Thymus (tissue), 11 donors: Measurements from ENCODE around the gene SLC25A38. TPM values are rescaled to one million over a fixed set of nuclear protein-coding genes. Genes with fewer than 3 reads are reported as not detected.
"Not testable (repeated sequence)": the region's sequence is repeated elsewhere in the genome, so short reads cannot be mapped to it uniquely, and the experiment has no call there.

Experiments used
- DNase-seq, 9 donors: peaks; one replicate each; pipeline ENCODE4 v3.0.0-alpha.2; 2013; ENCODE audit warnings: low spot score in 9 of 9, low read depth in 6 of 9, missing footprints in 1 of 9
- H3K27ac ChIP-seq, 2 donors: one replicate each; pipeline ENCODE4 v1.5.1; 2013; ENCODE audit warnings: control low read depth in 1 of 2, low read depth in 1 of 2, low read length in 1 of 2, mild to moderate bottlenecking in 1 of 2, moderate library complexity in 1 of 2
- H3K27me3 ChIP-seq, 2 donors: one replicate each; pipeline ENCODE4 v1.5.1; 2013; ENCODE audit warnings: low read length in 1 of 2; ENCODE audit not compliant: control insufficient read depth in 2 of 2, insufficient read depth in 1 of 2
- H3K36me3 ChIP-seq, 2 donors: one replicate each; pipeline ENCODE4 v1.5.1; 2013; ENCODE audit warnings: low read length in 1 of 2, mild to moderate bottlenecking in 1 of 2, moderate library complexity in 1 of 2; ENCODE audit not compliant: control insufficient read depth in 2 of 2, insufficient read depth in 2 of 2
- H3K4me1 ChIP-seq, 2 donors: one replicate each; pipeline ENCODE4 v1.5.1; 2013; ENCODE audit warnings: low read length in 2 of 2; ENCODE audit not compliant: control insufficient read depth in 2 of 2, insufficient read depth in 2 of 2
- H3K4me3 ChIP-seq, 2 donors: one replicate each; pipeline ENCODE4 v1.5.1; 2013; ENCODE audit warnings: low read length in 2 of 2, control low read depth in 1 of 2, mild to moderate bottlenecking in 1 of 2
- H3K9me3 ChIP-seq, 2 donors: one replicate each; pipeline ENCODE4 v1.5.1; 2013; ENCODE audit warnings: low read length in 1 of 2, mild to moderate bottlenecking in 1 of 2; ENCODE audit not compliant: control insufficient read depth in 2 of 2, insufficient read depth in 1 of 2
- WGBS: extraction: QIAGEN DNeasy Blood & Tissue Kit; methylation state at CpG from one replicate; pipeline ENCODE4 v1.1.7; 2013; 5-methylcytosine and 5-hydroxymethylcytosine counted together
- polyA plus RNA-seq: library from polyadenylated mRNA; stranded (reverse); fragments of 200-250 nt; gene quantifications from one replicate; pipeline ENCODE4 v1.2.3, GENCODE V29; 2013
- total RNA-seq: library from RNA; stranded (reverse); fragments of 120-200 nt; gene quantifications from one replicate; pipeline ENCODE4 v1.2.4, GENCODE V29; 2013
- donor health status: healthy.

SLC25A38 gene
- total and polyA plus RNA-seq, 2 donors, result 26.3 to 39.6 TPM

DNA sequence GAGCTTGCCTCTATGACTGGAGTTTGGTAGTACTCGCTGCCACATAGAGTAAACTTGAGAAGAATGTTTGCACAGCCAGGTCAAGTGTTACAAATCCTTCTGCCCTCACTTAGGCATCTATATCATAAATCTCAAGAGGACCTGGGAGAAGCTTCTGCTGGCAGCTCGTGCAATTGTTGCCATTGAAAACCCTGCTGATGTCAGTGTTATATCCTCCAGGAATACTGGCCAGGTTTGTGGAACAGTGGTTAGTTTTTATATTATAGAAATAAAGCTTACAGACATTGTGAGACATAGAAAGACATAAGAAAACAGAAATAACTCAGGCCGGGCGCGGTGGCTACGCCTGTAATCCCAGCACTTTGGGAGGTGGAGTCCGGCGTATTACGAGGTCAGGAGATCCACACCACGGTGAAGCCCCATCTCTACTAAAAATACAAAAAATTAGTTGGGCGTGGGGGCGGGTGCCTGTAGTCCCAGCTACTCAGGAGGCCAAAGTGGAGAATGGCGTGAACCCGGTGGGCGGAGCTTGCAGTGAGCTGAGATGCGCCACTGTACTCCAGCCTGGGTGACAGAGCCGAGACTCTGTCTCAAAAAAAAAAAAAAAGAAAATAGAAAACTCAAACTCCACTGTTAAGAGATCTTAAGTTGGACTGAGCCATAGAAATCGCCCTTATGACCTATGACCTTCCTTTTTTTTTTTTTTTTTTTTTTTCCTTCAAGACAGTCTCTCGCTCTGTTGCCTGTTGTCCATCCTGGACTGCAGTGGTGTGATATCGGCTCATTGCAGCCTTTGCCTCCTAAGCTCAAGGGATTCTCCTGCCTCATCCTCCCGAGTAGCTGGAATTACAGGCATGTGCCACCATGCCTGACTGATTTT is 25.6 kb downstream of the SLC25A38 start:
- no peak for DNase-seq
- Histone ChIP-seq H3K4me1 (peaks cover 7 to 23% of the 10 kb centered on the region in 2 donors), H3K27ac (no peak overlapping the region), H3K27me3 (no peaks in the 10 kb centered on the region), H3K4me3 (no peak overlapping the region), H3K9me3 (no peaks in the 10 kb centered on the region), H3K36me3 (peaks cover 54 to 63% of the 10 kb centered on the region in 2 donors)
- WGBS, result 92% methylated on average over 21 of the region's 21 CpGs

DNA sequence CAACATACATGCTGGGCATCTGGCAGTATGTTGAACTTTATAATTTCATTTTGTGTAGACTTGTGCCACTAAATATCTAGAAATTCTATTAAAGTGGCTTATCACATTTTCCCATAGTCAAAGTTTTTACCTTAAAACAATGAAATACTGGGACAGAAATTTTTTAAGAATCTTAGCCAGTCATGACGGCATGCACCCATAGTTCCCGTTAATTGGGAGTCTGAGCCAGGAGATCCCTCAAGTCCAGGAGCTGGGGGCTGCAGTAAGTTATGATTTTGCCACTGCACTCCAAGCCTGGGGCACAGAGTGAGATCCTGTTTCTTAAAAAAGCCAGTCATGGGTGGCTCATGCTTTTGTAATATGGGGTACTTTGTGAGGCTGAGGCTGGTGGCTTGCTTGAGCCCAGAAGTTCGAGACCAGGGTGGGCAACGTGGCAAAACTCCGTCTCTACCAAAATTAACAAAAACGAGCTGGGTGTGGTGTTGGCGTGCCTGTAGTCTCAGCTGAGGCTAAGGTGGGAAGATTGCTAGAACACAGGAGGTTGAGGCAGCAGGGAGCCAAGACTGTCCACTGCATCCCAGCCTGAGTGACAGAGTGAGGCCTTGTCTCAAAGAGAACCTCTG is 26.5 kb downstream of the SLC25A38 start:
- Histone ChIP-seq H3K4me1 (peaks cover 7 to 23% of the 10 kb centered on the region in 2 donors), H3K4me3 (no peak overlapping the region), H3K9me3 (no peaks in the 10 kb centered on the region), H3K27me3 (no peaks in the 10 kb centered on the region), H3K27ac (peak overlapping the region in 1 of 2 donors; percentile 52), H3K36me3 (peaks cover 63 to 70% of the 10 kb centered on the region in 2 donors)
- DNase-seq, result no peak
- 87% methylated on average over 7 of the region's 7 CpGs for WGBS

DNA sequence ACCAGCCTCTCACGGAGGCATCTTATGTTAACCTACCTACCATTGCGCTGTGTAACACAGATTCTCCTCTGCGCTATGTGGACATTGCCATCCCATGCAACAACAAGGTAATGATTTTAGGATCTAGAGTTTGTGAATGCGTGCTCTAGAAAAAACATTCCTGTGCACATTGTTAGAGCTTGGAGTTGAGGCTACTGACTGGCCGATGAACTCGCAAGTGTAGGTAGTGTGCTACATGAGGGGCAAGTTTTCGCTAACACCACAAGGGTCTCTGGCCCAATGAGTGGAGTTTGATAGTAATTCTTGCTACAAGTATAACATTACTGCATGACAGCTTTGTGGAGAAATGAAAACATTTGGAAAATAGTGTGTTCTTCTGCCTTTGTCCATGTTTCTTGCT is 27.7 kb downstream of the SLC25A38 start:
- WGBS, result 98% methylated on average over 6 of the region's 7 CpGs
- no peaks in the 10 kb centered on the region for H3K27me3 ChIP-seq
- peaks cover 64 to 75% of the 10 kb centered on the region in 2 donors for H3K36me3 ChIP-seq
- H3K4me1 ChIP-seq, result peaks cover 7 to 19% of the 10 kb centered on the region in 2 donors
- DNase-seq, result no peak
- H3K27ac ChIP-seq, result no peak overlapping the region
- H3K9me3 ChIP-seq, result no peaks in the 10 kb centered on the region
- no peak overlapping the region for H3K4me3 ChIP-seq

DNA sequence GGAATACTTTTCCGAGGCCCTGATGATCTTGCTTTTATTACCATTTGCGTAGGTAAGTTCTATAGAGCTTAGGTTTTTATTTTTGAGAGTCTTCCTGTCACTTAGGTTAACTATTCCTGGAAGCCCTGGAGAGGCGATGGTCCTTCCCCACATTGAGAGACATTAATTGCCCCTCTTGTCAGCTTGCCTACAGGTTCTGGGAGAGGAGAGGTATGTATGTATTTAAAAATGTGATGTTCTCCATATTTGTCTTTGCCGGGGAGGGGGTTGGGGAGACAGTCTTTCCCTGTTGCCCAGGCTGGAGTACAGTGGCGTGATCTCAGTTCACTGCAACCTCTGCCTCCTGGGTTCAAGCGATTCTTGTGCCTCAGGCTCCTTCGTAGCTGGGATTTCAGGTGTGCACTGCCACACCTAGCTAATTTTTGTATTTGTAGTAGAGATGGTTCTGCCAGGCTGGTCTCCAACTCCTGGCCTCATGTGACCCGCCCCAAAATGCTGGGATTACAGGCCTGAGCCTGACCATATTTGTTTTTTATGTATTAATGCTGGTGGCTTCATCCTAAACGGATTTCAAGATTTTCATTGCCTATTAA is 29.6 kb downstream of the SLC25A38 start:
- peaks cover 64 to 72% of the 10 kb centered on the region in 2 donors for H3K36me3 ChIP-seq
- H3K4me1 ChIP-seq, result peaks cover 4 to 14% of the 10 kb centered on the region in 2 donors
- no peaks in the 10 kb centered on the region for H3K9me3 ChIP-seq
- WGBS, result 95% methylated on average over 9 of the region's 9 CpGs
- DNase-seq, result no peak
- H3K4me3 ChIP-seq, result no peak overlapping the region
- H3K27ac ChIP-seq, result no peak overlapping the region
- H3K27me3 ChIP-seq, result no peaks in the 10 kb centered on the region

DNA sequence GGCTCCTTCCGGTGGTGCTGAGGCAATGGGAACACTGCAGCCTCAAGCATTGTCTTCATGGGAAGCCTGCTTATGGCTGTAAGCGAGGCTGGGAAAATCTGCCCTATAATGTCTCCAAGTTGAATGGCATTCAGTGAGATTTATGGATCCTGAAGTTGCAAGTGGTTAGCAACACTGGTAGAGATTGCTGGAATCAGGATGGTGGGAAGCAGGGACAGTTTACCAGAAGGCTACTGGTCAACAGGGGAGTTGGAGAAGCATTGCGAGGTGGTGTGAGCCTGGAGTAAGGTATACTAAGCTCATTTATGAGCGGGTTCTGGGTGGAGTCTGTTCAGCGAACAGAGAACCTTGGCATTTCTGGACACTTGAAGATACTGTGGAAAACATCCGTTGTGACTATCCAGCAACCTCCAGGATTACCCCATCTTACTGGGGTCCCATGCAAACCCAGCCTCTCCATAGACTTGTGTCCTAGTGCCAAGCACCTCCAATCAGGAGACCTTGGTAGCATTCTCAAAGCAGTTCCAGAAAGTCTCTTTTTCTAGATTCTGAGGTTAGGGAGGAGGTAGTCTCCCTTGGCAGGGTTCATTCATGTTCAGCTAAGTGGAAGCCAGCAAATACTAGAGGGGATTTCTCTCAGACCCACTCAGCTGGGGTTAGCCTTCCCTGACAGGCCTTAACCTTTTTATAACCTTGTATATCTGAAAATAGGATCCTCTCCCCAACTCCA is 30.7 kb downstream of the SLC25A38 start:
- Histone ChIP-seq H3K9me3 (no peaks in the 10 kb centered on the region), H3K27me3 (no peaks in the 10 kb centered on the region), H3K27ac (no peak overlapping the region), H3K36me3 (peaks cover 57 to 61% of the 10 kb centered on the region in 2 donors), H3K4me1 (peaks cover 0 to 3% of the 10 kb centered on the region in 2 donors), H3K4me3 (no peak overlapping the region)
- DNase-seq, result no peak
- WGBS, result 88% methylated on average over 6 of the region's 6 CpGs

DNA sequence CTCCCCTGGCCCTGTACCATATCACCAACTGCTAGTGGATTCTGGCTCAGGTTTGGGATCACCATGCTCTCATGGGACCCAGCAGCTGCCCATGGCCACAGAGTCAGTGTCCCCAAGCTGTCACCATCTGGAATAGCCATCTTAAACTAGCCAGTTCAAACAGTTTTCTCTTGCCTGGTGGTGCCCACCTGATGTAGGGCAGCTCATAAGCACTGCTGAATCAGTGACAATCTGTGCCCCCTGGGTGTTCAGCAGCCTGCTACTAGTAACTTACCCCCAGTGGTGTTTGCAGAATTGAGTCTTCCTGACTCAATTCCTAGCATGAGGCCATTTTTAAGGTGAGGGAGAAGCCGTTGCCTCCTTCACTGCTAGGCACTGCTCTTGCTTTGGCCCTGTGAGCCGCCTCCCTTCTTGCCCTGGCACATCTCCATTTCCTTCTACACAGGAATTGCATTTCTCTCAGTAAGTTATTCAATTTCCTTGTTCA is 31.3 kb downstream of the SLC25A38 start:
- Histone ChIP-seq H3K27me3 (no peaks in the 10 kb centered on the region), H3K4me1 (no peaks in the 10 kb centered on the region), H3K27ac (no peak overlapping the region), H3K4me3 (no peak overlapping the region), H3K9me3 (no peaks in the 10 kb centered on the region), H3K36me3 (peaks cover 51 to 55% of the 10 kb centered on the region in 2 donors)
- DNase-seq, result no peak
- WGBS, result 99% methylated on average over 2 of the region's 2 CpGs

DNA sequence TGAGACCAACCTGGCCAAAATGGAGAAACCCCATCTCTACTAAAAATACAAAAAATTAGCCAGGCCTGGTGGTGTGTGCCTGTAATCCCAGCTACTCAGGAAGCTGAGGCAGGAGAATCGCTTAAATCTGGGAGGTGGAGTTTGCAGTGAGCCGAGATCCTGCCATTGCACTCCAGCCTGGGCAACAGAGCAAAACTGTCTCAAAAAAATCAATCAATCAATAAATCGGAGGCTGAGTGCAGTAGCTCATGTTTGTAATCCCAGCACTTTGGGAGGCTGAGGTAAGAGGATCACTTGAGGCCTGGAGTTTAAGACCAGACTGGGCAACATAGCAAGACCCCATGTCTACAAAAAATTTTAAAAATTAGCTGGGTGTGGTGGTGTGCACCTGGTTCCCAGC is 32.1 kb downstream of the SLC25A38 start:
- H3K27me3 ChIP-seq, H3K4me1 ChIP-seq, DNase-seq, H3K4me3 ChIP-seq, H3K27ac ChIP-seq, H3K9me3 ChIP-seq: not testable (repeated sequence)
- peaks cover 43 to 46% of the 10 kb centered on the region in 2 donors for H3K36me3 ChIP-seq
- WGBS, result 96% methylated on average over 3 of the region's 3 CpGs

DNA sequence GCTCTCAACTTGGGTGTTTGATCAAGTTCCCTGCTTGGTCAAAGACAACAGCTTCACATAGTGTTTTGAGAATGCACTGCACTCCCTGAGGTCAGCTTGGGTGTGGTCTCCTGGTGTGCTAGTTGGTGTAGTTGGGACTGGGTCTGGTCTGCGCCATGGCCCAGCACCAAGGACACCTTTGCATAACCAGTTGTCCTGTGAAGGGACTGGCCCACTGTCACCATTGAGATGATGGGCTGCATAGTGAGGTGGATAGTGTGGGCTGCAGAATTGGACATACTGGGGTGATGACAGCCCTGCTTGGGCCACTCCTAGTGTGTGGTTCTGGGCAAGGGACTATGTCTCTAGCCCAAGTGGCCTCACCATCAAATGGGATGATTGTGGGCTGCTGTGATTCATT is 32.8 kb downstream of the SLC25A38 start:
- Histone ChIP-seq H3K4me1 (no peaks in the 10 kb centered on the region), H3K4me3 (no peak overlapping the region), H3K27ac (no peak overlapping the region), H3K36me3 (peaks cover 36 to 40% of the 10 kb centered on the region in 2 donors), H3K9me3 (no peaks in the 10 kb centered on the region), H3K27me3 (no peaks in the 10 kb centered on the region)
- 100% methylated on average over 1 of the region's 1 CpG for WGBS
- no peak for DNase-seq
